HEK293 (cell line): ENCODE measurements around the gene SOX6.

Source experiments
- TF ChIP-seq, protein P1 (sequence below): fragments of 450-650 bp; formaldehyde crosslinking; IDR thresholded peaks from 2 replicates; pipeline ENCODE4 v1.5.1; 2016; ENCODE audit warnings: missing biosample characterization, missing genetic modification characterization, low read depth
- TF ChIP-seq, protein P2 (sequence below): fragments of 450-650 bp; formaldehyde crosslinking; IDR thresholded peaks from 2 replicates; pipeline ENCODE4 v1.5.1; 2016; ENCODE audit warnings: missing biosample characterization, missing genetic modification characterization

DNA sequence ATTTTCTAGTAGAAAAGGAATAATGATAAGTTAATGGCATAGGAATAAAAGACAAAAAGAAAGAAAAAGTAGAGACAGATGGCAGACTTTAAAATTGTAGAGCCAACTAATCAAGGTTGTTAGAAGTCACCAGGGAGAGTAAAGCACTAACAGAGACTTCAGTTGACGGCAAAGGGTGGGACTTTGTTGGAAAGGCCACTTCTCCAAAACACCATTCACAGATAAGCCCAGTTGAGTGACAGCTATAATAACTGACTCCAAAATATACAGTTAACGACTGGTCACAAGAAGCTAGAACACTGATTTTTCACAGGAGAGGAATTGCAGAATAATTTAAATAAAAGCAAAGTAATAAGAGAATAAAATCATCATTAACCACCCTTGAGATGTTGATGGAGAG is 16.0 kb upstream of the SOX6 start:
- TF ChIP-seq, protein P1, sequence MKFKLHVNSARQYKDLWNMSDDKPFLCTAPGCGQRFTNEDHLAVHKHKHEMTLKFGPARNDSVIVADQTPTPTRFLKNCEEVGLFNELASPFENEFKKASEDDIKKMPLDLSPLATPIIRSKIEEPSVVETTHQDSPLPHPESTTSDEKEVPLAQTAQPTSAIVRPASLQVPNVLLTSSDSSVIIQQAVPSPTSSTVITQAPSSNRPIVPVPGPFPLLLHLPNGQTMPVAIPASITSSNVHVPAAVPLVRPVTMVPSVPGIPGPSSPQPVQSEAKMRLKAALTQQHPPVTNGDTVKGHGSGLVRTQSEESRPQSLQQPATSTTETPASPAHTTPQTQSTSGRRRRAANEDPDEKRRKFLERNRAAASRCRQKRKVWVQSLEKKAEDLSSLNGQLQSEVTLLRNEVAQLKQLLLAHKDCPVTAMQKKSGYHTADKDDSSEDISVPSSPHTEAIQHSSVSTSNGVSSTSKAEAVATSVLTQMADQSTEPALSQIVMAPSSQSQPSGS (tag by site-specific recombination) = no peak
- TF ChIP-seq, protein P2, sequence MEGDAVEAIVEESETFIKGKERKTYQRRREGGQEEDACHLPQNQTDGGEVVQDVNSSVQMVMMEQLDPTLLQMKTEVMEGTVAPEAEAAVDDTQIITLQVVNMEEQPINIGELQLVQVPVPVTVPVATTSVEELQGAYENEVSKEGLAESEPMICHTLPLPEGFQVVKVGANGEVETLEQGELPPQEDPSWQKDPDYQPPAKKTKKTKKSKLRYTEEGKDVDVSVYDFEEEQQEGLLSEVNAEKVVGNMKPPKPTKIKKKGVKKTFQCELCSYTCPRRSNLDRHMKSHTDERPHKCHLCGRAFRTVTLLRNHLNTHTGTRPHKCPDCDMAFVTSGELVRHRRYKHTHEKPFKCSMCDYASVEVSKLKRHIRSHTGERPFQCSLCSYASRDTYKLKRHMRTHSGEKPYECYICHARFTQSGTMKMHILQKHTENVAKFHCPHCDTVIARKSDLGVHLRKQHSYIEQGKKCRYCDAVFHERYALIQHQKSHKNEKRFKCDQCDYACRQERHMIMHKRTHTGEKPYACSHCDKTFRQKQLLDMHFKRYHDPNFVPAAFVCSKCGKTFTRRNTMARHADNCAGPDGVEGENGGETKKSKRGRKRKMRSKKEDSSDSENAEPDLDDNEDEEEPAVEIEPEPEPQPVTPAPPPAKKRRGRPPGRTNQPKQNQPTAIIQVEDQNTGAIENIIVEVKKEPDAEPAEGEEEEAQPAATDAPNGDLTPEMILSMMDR (tag by site-specific recombination) = no peak
